Colonic mucosa (tissue), 4 donors: ENCODE measurements around the gene MED16. TPM values are rescaled to one million over a fixed set of nuclear protein-coding genes. Genes with fewer than 3 reads are reported as not detected.
A peak's percentile ranks its signal among the peaks of the same experiment; 100 is the strongest.

Source experiments
- DNase-seq: peaks from one replicate; pipeline ENCODE4 v3.0.0-alpha.2; 2020
- H3K27ac ChIP-seq: fragments of 200-600 bp; one replicate; pipeline ENCODE4 v1.8.0; 2021
- H3K27me3 ChIP-seq: fragments of 200-600 bp; one replicate; pipeline ENCODE4 v1.8.0; 2021
- H3K36me3 ChIP-seq: fragments of 200-600 bp; one replicate; pipeline ENCODE4 v1.8.0; 2021
- H3K4me1 ChIP-seq: fragments of 200-600 bp; one replicate; pipeline ENCODE4 v1.8.0; 2021; ENCODE audit warnings: mild to moderate bottlenecking
- H3K4me3 ChIP-seq: fragments of 200-600 bp; one replicate; pipeline ENCODE4 v1.8.0; 2021
- H3K9ac ChIP-seq, 2 donors: one replicate each; pipeline ENCODE4 v1.7.0; 2013; ENCODE audit warnings: control low read depth in 2 of 2, low read depth in 2 of 2, low read length in 2 of 2
- H3K9me3 ChIP-seq: fragments of 200-600 bp; one replicate; pipeline ENCODE4 v1.8.0; 2021
- CTCF ChIP-seq: fragments of 200-600 bp; IDR thresholded peaks from one replicate; pipeline ENCODE4 v1.8.0; 2022; ENCODE audit warnings: antibody characterized with exemption, mild to moderate bottlenecking
- intact Hi-C: fragments of 100-400 bp; cut with DNase I; formaldehyde crosslinking; loops from one replicate; pipeline ENCODE4 v1.14.1; 2022
- total RNA-seq, 2 donors: library from RNA; stranded (reverse); fragmentation: NEBNext Ultra II Directional in 1 of 2; extraction: Animal tissue kit (Norgen Biotek cat#: 25700) in 1 of 2; gene quantifications; one replicate each; pipeline ENCODE4 v1.2.1, GENCODE V29; 2021
- donor health status: healthy.
- donor health status: DM: no; HTN: no; CAD: no.
- donor health status: DM: no; HTN: no; CAD: no.

MED16 gene
- total RNA-seq, 2 donors from 2014 or later: 73.3 to 83.2 TPM

- Histone ChIP-seq H3K9ac (peak overlapping the region; percentile 19 to 24), H3K36me3 (no peaks in the 10 kb centered on the region), H3K4me1 (peaks cover 9% of the 10 kb centered on the region), H3K9me3 (no peaks in the 10 kb centered on the region), H3K4me3 (no peak overlapping the region), H3K27ac (peak overlapping the region; percentile 94), H3K27me3 (no peaks in the 10 kb centered on the region)
- intact Hi-C loops: no loop called here
- no peak for DNase-seq
- no peak for TF ChIP-seq CTCF
Measured at GRCh38 chr19:907183-907853, 14.3 kb upstream of the MED16 start.

GRCh38 chr19:906480-906879 is 13.5 kb upstream of the MED16 start:
- no peaks in the 10 kb centered on the region for H3K36me3 ChIP-seq
- intact Hi-C loops: no loop called here
- no peak for TF ChIP-seq CTCF
- no peak overlapping the region for H3K9ac ChIP-seq
- no peaks in the 10 kb centered on the region for H3K27me3 ChIP-seq
- H3K9me3 ChIP-seq: no peaks in the 10 kb centered on the region
- H3K4me1 ChIP-seq: peaks cover 9% of the 10 kb centered on the region
- no peak overlapping the region for H3K27ac ChIP-seq
- no peak overlapping the region for H3K4me3 ChIP-seq
- DNase-seq: no peak

- Histone ChIP-seq H3K27ac (no peak overlapping the region), H3K36me3 (no peaks in the 10 kb centered on the region)
Measured at GRCh38 chr19:904545-904944, 11.6 kb upstream of the MED16 start.

GRCh38 chr19:903266-903797 is 10.3 kb upstream of the MED16 start:
- intact Hi-C loops: no loop called here
- no peak overlapping the region for H3K4me3 ChIP-seq
- no peaks in the 10 kb centered on the region for H3K36me3 ChIP-seq
- H3K27me3 ChIP-seq: no peaks in the 10 kb centered on the region
- H3K9me3 ChIP-seq: no peaks in the 10 kb centered on the region
- H3K9ac ChIP-seq: no peak overlapping the region
- H3K4me1 ChIP-seq: no peaks in the 10 kb centered on the region
- no peak for DNase-seq
- no peak for TF ChIP-seq CTCF
- H3K27ac ChIP-seq: no peak overlapping the region

More at GRCh38 chr19:904545-904944, 11.6 kb upstream of the MED16 start:
- Histone ChIP-seq H3K4me1 (peaks cover 3% of the 10 kb centered on the region), H3K4me3 (no peak overlapping the region), H3K9ac (no peak overlapping the region), H3K27me3 (no peaks in the 10 kb centered on the region), H3K9me3 (no peaks in the 10 kb centered on the region)
- no peak for DNase-seq
- no peak for TF ChIP-seq CTCF
- intact Hi-C loops: no loop called here

GRCh38 chr19:902446-903226 is 9.6 kb upstream of the MED16 start:
- H3K4me1 ChIP-seq: no peaks in the 10 kb centered on the region
- DNase-seq: no peak
- H3K9ac ChIP-seq: no peak overlapping the region
- no peaks in the 10 kb centered on the region for H3K36me3 ChIP-seq
- intact Hi-C loops: no loop called here
- TF ChIP-seq CTCF: no peak
- H3K9me3 ChIP-seq: no peaks in the 10 kb centered on the region
- no peaks in the 10 kb centered on the region for H3K27me3 ChIP-seq
- H3K4me3 ChIP-seq: no peak overlapping the region
- no peak overlapping the region for H3K27ac ChIP-seq
